Measurements from ENCODE around the gene SRBD1. TPM values are rescaled to one million over a fixed set of nuclear protein-coding genes. Genes with fewer than 3 reads are reported as not detected.

SRBD1 gene
- polyA plus RNA-seq, 1 donor from 2014 or later = 5.3 TPM

- H2AFZ ChIP-seq (ENCODE audit: low read depth, low read length) = no peak overlapping the region
- H3K27ac ChIP-seq (ENCODE audit: low read length) = no peak overlapping the region
- H3K9me3 ChIP-seq (ENCODE audit: low read length) = no peaks in the 10 kb centered on the region
- no peaks in the 10 kb centered on the region for H4K20me1 ChIP-seq (ENCODE audit: insufficient read depth)
- TF ChIP-seq, protein P1, sequence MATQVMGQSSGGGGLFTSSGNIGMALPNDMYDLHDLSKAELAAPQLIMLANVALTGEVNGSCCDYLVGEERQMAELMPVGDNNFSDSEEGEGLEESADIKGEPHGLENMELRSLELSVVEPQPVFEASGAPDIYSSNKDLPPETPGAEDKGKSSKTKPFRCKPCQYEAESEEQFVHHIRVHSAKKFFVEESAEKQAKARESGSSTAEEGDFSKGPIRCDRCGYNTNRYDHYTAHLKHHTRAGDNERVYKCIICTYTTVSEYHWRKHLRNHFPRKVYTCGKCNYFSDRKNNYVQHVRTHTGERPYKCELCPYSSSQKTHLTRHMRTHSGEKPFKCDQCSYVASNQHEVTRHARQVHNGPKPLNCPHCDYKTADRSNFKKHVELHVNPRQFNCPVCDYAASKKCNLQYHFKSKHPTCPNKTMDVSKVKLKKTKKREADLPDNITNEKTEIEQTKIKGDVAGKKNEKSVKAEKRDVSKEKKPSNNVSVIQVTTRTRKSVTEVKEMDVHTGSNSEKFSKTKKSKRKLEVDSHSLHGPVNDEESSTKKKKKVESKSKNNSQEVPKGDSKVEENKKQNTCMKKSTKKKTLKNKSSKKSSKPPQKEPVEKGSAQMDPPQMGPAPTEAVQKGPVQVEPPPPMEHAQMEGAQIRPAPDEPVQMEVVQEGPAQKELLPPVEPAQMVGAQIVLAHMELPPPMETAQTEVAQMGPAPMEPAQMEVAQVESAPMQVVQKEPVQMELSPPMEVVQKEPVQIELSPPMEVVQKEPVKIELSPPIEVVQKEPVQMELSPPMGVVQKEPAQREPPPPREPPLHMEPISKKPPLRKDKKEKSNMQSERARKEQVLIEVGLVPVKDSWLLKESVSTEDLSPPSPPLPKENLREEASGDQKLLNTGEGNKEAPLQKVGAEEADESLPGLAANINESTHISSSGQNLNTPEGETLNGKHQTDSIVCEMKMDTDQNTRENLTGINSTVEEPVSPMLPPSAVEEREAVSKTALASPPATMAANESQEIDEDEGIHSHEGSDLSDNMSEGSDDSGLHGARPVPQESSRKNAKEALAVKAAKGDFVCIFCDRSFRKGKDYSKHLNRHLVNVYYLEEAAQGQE (IDR thresholded peaks at IDR 0.05; ENCODE audit: borderline replicate concordance) = no peak
- TF ChIP-seq EP300 (conservative IDR thresholded peaks at IDR 0.05; ENCODE audit: poor library complexity, severe bottlenecking) = no peak
- no peak for TF ChIP-seq RAD21 (conservative IDR thresholded peaks at IDR 0.05)
- H3F3A ChIP-seq (ENCODE audit: insufficient read depth, low read length, poor library complexity, severe bottlenecking) = no peaks in the 10 kb centered on the region
- no peaks in the 10 kb centered on the region for H3K27me3 ChIP-seq (ENCODE audit: insufficient read depth, low read depth, low read length)
- no peak overlapping the region for H3K4me2 ChIP-seq (ENCODE audit: low read length)
- no peak overlapping the region for H3K4me3 ChIP-seq (ENCODE audit: low read length)
- H3K36me3 ChIP-seq (ENCODE audit: insufficient read depth, low read length) = no peaks in the 10 kb centered on the region
- H3K9me2 ChIP-seq (ENCODE audit: insufficient read depth, low read length) = no peaks in the 10 kb centered on the region
- H3K9ac ChIP-seq (ENCODE audit: low read length) = no peak overlapping the region
- H3K79me2 ChIP-seq (replicated peaks; ENCODE audit: insufficient read depth, low read length) = no peaks in the 10 kb centered on the region
Observed at GRCh38 chr2:45567974-45568789, 42.9 kb downstream of the SRBD1 start.

DNA sequence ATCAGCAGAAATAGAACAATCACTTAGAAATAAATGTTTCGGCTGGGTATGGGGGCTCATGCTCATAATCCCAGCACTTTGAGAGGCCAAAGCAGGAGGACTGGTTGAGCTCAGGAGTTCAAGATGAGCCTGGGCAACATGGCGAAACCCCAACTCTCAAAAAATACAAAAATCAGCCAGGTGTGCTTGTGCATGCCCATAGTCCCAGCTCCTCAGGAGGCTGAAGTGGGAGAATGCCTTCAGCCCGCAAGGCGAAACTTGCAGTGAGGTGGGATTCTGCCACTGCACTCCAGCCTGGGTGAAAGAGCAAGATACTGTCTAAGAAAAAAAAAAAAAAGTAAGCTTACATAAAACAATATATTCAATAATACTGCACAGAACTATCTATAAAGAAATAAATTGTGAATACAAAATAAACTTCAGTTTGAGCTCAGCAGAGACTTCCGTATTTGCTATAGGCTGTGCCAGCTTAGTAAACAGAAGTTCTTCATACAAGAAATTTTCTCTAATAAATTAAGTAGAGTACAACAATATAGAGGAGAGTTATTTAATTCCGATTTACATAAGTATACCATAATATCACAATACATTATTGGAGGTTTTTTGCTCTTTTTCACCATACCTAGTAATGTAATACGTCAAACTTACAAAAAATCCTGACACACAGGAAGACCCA lies 43.6 kb downstream of the SRBD1 start:
- no peak overlapping the region for H3K27ac ChIP-seq (ENCODE audit: low read length)
- H3K36me3 ChIP-seq (ENCODE audit: insufficient read depth, low read length) = no peaks in the 10 kb centered on the region
- H3K4me2 ChIP-seq (ENCODE audit: low read length) = no peak overlapping the region
- TF ChIP-seq EZH2 (IDR thresholded peaks at IDR 0.05; ENCODE audit: borderline replicate concordance, insufficient read depth, low read length, poor library complexity, severe bottlenecking) (no peak), TAF1 (IDR thresholded peaks at IDR 0.05; ENCODE audit: low read depth) (no peak), SMC3 (conservative IDR thresholded peaks at IDR 0.05; ENCODE audit: poor library complexity) (no peak), EP300 (conservative IDR thresholded peaks at IDR 0.05; ENCODE audit: poor library complexity, severe bottlenecking) (no peak)
- no peaks in the 10 kb centered on the region for H3K9me2 ChIP-seq (ENCODE audit: insufficient read depth, low read length)
- no peaks in the 10 kb centered on the region for H3K79me2 ChIP-seq (replicated peaks; ENCODE audit: insufficient read depth, low read length)
- H2AFZ ChIP-seq (ENCODE audit: low read depth, low read length) = no peak overlapping the region
- H3K4me3 ChIP-seq (ENCODE audit: low read length) = no peak overlapping the region
- no peaks in the 10 kb centered on the region for H3K27me3 ChIP-seq (ENCODE audit: insufficient read depth, low read depth, low read length)
- no peaks in the 10 kb centered on the region for H4K20me1 ChIP-seq (ENCODE audit: insufficient read depth)
- no peaks in the 10 kb centered on the region for H3K9me3 ChIP-seq (ENCODE audit: low read length)
- no peak overlapping the region for H3K9ac ChIP-seq (ENCODE audit: low read length)
- no peaks in the 10 kb centered on the region for H3F3A ChIP-seq (ENCODE audit: insufficient read depth, low read length, poor library complexity, severe bottlenecking)

DNA sequence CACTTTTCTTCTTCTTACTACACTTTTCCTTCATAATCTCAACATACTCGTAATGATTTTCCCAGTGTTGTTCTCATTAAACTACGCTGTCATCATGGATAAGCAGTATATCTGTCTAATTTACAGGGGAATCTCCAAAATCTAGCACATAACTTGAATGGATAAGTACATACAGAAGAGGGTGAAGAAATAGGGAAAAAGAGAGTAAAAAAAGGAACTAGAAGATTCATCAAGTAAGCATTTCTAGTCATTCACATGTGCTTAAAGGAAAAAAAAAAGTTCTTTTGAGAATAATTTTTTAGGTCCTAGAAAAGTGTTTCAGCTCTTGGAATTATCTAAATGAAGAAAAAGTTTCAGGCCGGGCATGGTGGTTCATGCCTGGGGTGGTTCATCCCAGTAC lies 51.6 kb downstream of the SRBD1 start:
- H4K20me1 ChIP-seq (ENCODE audit: insufficient read depth) = no peaks in the 10 kb centered on the region
- no peaks in the 10 kb centered on the region for H3F3A ChIP-seq (ENCODE audit: insufficient read depth, low read length, poor library complexity, severe bottlenecking)
- TF ChIP-seq EZH2 (IDR thresholded peaks at IDR 0.05; ENCODE audit: borderline replicate concordance, insufficient read depth, low read length, poor library complexity, severe bottlenecking) = no peak
- TF ChIP-seq, protein P1 (IDR thresholded peaks at IDR 0.05; ENCODE audit: borderline replicate concordance) = no peak
- no peak for TF ChIP-seq POLR2AphosphoS5 (IDR thresholded peaks at IDR 0.05)
- no peak for TF ChIP-seq MXI1 (conservative IDR thresholded peaks at IDR 0.05; ENCODE audit: poor library complexity, severe bottlenecking)
- TF ChIP-seq EP300 (conservative IDR thresholded peaks at IDR 0.05; ENCODE audit: poor library complexity, severe bottlenecking) = no peak
- no peak for TF ChIP-seq SMC3 (conservative IDR thresholded peaks at IDR 0.05; ENCODE audit: poor library complexity)
- no peak for TF ChIP-seq RAD21 (conservative IDR thresholded peaks at IDR 0.05)
- no peak for TF ChIP-seq CTCF (IDR thresholded peaks at IDR 0.05; ENCODE audit: poor library complexity, severe bottlenecking)
- no peak for TF ChIP-seq TAF1 (IDR thresholded peaks at IDR 0.05; ENCODE audit: low read depth)
- H3K27me3 ChIP-seq (ENCODE audit: insufficient read depth, low read depth, low read length) = no peaks in the 10 kb centered on the region
- H3K9ac ChIP-seq (ENCODE audit: low read length) = no peak overlapping the region
- H3K4me2 ChIP-seq (ENCODE audit: low read length) = no peak overlapping the region
- H3K36me3 ChIP-seq (ENCODE audit: insufficient read depth, low read length) = no peaks in the 10 kb centered on the region
- no peak overlapping the region for H2AFZ ChIP-seq (ENCODE audit: low read depth, low read length)
- H3K27ac ChIP-seq (ENCODE audit: low read length) = no peak overlapping the region
- H3K9me2 ChIP-seq (ENCODE audit: insufficient read depth, low read length) = no peaks in the 10 kb centered on the region
- H3K9me3 ChIP-seq (ENCODE audit: low read length) = no peaks in the 10 kb centered on the region
- no peaks in the 10 kb centered on the region for H3K79me2 ChIP-seq (replicated peaks; ENCODE audit: insufficient read depth, low read length)
- no peak overlapping the region for H3K4me3 ChIP-seq (ENCODE audit: low read length)

Measured in neural cell (in vitro differentiated cells).